ENCODE measurements around the gene IFT25. TPM values are rescaled to one million over a fixed set of nuclear protein-coding genes. Genes with fewer than 3 reads are reported as not detected.

Gene IFT25
- total and polyA plus RNA-seq, 2 donors from 2014 or later, result 29.9 to 36.7 TPM

DNA sequence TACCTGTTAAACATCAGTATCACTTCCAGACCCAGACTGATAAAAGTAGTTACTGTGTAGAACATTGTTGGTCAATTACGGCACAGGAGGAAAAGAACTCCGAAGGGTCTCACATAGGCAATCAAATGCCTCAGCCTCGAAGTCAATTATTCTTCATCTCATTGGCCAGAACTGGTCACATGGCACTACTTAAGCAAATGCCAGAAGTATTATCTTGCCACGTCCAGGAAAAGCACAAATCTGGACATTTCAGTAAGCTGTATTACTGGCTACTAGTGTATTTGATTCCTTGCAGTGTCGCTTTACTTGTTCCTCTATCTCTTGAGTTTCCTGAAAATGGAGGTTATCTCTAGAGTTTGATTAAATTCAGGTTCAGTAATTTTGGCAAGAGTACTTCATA is 27.2 kb downstream of the IFT25 start:
- FAIRE-seq (no peak), DNase-seq (no peak)
- no peak overlapping the region for H3K27ac ChIP-seq (ENCODE audit: low read depth in 2 of 2, low read length in 2 of 2)
- intact Hi-C loops (cut with DNase I), result no loop called here
- H3K4me3 ChIP-seq (ENCODE audit: low read length in 3 of 3), result no peak overlapping the region
- no peaks in the 10 kb centered on the region for H3K4me1 ChIP-seq (ENCODE audit: control insufficient read depth in 2 of 3, insufficient read depth in 2 of 3, low read depth in 1 of 3, low read length in 3 of 3)
- H3K36me3 ChIP-seq (ENCODE audit: control insufficient read depth in 2 of 3, insufficient read depth in 3 of 3, low read length in 3 of 3), result peaks cover 0 to 6% (median 2%) of the 10 kb centered on the region in 3 donors
- H3K9ac ChIP-seq (ENCODE audit: low read length in 3 of 3), result no peak overlapping the region
- H3K9me3 ChIP-seq (ENCODE audit: control insufficient read depth in 2 of 3, insufficient read depth in 1 of 3, low read length in 3 of 3), result no peaks in the 10 kb centered on the region
- no peaks in the 10 kb centered on the region for H3K27me3 ChIP-seq (ENCODE audit: control insufficient read depth, insufficient read depth, low read length)
- TF ChIP-seq, protein P1, sequence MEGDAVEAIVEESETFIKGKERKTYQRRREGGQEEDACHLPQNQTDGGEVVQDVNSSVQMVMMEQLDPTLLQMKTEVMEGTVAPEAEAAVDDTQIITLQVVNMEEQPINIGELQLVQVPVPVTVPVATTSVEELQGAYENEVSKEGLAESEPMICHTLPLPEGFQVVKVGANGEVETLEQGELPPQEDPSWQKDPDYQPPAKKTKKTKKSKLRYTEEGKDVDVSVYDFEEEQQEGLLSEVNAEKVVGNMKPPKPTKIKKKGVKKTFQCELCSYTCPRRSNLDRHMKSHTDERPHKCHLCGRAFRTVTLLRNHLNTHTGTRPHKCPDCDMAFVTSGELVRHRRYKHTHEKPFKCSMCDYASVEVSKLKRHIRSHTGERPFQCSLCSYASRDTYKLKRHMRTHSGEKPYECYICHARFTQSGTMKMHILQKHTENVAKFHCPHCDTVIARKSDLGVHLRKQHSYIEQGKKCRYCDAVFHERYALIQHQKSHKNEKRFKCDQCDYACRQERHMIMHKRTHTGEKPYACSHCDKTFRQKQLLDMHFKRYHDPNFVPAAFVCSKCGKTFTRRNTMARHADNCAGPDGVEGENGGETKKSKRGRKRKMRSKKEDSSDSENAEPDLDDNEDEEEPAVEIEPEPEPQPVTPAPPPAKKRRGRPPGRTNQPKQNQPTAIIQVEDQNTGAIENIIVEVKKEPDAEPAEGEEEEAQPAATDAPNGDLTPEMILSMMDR (IDR thresholded peaks at IDR 0.05; ENCODE audit: borderline replicate concordance, extremely low read depth, insufficient read depth), result no peak

DNA sequence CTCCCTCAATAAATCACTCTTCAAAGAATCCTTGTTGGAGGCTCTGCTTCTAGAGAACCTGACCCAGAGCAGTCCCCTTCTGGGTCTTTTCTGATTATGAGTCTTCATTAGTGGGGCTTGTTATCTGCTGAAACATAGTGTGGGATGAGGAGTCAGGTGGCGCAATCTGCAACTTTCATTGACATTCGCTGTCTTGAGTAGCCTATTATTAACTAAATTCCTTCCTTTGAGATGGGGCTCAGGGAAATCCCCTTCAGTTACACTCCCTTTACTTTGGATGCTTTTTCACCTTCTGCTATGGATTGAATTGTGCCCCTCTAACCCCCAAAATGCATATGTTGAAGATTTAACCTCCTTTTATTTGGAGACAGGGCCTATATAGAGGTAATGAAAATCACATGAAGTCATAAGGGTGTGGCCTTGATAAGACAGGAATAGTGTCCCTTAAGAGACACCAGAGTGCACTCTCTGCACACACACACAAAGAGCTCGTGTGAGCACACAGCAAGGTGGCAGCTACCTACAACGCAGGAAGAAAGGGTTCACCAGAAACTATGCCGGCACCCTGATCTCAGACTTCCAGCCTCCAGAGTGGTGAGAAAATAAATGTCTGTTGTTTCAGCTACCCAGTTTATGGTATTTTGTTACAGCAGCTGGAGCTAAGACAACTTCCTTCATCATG is 32.0 kb downstream of the IFT25 start:
- Histone ChIP-seq H3K27me3 (ENCODE audit: control insufficient read depth, insufficient read depth, low read length) (no peaks in the 10 kb centered on the region), H3K9me3 (ENCODE audit: control insufficient read depth in 2 of 3, insufficient read depth in 1 of 3, low read length in 3 of 3) (no peaks in the 10 kb centered on the region), H3K4me3 (ENCODE audit: low read length in 3 of 3) (no peak overlapping the region), H3K9ac (ENCODE audit: low read length in 3 of 3) (no peak overlapping the region), H3K36me3 (ENCODE audit: control insufficient read depth in 2 of 3, insufficient read depth in 3 of 3, low read length in 3 of 3) (peaks cover 0 to 4% (median 0%) of the 10 kb centered on the region in 3 donors), H3K4me1 (ENCODE audit: control insufficient read depth in 2 of 3, insufficient read depth in 2 of 3, low read depth in 1 of 3, low read length in 3 of 3) (no peaks in the 10 kb centered on the region), H3K27ac (ENCODE audit: low read depth in 2 of 2, low read length in 2 of 2) (no peak overlapping the region)
- TF ChIP-seq, protein P1 (IDR thresholded peaks at IDR 0.05; ENCODE audit: borderline replicate concordance, extremely low read depth, insufficient read depth), result no peak
- DNase-seq (no peak), FAIRE-seq (no peak)
- intact Hi-C loops (cut with DNase I), result no loop called here

DNA sequence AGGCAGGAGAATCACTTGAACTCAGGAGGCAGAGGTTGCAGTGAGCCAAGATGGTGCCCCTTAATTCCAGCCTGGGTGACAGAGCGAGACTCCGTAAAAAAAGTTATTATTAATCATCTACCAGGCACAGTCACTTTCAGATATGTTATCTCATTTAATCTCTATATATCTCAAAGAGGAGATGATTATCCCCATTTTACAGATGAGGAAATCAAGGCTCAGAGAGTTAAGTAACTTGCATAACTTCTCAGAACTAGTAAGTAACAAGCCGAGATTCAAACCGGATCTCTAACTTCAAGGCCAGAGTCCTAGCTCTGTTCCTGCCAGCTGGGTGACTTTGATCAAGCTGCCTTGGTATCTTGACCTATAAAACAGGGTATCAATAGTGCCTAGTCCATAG is 34.1 kb downstream of the IFT25 start:
- no peak overlapping the region for H3K27ac ChIP-seq (ENCODE audit: low read depth in 2 of 2, low read length in 2 of 2)
- no peak overlapping the region for H3K9ac ChIP-seq (ENCODE audit: low read length in 3 of 3)
- FAIRE-seq, result no peak
- no peaks in the 10 kb centered on the region for H3K9me3 ChIP-seq (ENCODE audit: control insufficient read depth in 2 of 3, insufficient read depth in 1 of 3, low read length in 3 of 3)
- no peak for DNase-seq
- TF ChIP-seq, protein P1 (IDR thresholded peaks at IDR 0.05; ENCODE audit: borderline replicate concordance, extremely low read depth, insufficient read depth), result no peak
- intact Hi-C loops (cut with DNase I), result no loop called here
- H3K27me3 ChIP-seq (ENCODE audit: control insufficient read depth, insufficient read depth, low read length), result no peaks in the 10 kb centered on the region
- no peaks in the 10 kb centered on the region for H3K4me1 ChIP-seq (ENCODE audit: control insufficient read depth in 2 of 3, insufficient read depth in 2 of 3, low read depth in 1 of 3, low read length in 3 of 3)
- H3K36me3 ChIP-seq (ENCODE audit: control insufficient read depth in 2 of 3, insufficient read depth in 3 of 3, low read length in 3 of 3), result peaks cover 0 to 5% (median 0%) of the 10 kb centered on the region in 3 donors
- H3K4me3 ChIP-seq (ENCODE audit: low read length in 3 of 3), result no peak overlapping the region

Data from kidney (tissue), 14 donors.